Myocyte (in vitro differentiated cells): ENCODE data around the gene GNS. TPM values are rescaled to one million over a fixed set of nuclear protein-coding genes. Genes with fewer than 3 reads are reported as not detected.

ENCODE experiments used
- DNase-seq: peaks from one replicate; pipeline ENCODE4 v3.0.0-alpha.2; 2012; ENCODE audit warnings: low read depth
- total RNA-seq: library from RNA; depleted of rRNA; stranded (reverse); fragments of >200 nt; gene quantifications from 2 replicates; pipeline ENCODE4 v1.2.3, GENCODE V29; 2014

GNS gene
- total RNA-seq, 1 donor from 2014 or later: 187 TPM

DNA sequence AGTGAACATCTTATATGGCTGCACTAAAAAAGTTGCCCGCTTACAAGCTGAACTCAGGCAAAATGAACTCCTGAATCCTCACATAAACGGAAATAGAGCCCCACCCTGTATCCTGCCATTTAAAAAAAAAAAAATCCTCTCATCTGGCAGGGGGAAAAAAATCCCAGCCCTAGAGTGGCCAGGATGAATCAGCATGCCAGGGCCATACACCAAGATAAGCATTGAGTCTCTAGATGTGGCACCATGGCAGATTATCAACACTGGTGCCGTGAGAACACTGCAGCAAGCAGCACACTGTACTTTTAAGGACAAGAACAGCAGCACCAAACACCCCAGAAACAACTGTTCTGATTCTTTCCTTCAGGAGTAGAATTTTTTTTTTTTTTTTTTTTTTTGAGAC is 83.4 kb downstream of the GNS start:
- peak; percentile 53 for DNase-seq

GRCh38 chr12:64674367-64674922 is 84.8 kb downstream of the GNS start:
- DNase-seq: no peak

DNA sequence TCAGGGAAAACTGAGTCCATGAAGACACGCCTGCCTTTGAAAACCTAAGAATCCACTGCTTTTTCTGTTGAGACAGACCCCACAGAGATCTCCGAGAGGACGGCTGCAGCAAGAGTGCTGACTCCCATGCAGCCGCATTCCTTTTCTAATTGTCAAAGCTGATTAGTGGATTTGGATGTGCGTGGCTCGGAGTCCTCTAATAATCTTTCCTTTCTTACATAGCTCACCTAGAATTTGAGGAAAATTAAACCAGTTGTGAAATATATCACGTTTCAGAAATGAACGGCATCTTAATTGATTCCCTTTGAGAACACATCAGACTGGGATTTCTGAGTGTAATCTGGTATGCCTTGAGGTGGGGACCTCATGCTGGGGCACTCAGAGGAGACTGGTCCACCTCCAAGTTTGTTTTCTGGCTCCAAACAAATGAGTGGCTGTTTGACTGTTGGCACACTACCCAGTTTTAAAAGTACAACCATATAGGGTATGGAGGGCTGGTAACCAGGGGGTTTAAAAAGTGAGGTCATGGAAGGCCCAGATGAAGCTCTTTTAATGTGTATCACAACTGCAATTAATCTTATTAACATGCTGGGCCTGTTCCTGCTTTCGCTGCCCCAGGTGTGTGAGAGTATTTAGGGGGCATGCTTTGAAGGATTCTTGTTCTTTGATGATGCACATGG is 85.6 kb downstream of the GNS start:
- DNase-seq: no peak

GRCh38 chr12:64672925-64673409 is 86.2 kb downstream of the GNS start:
- no peak for DNase-seq

GRCh38 chr12:64671681-64672080 is 87.5 kb downstream of the GNS start:
- DNase-seq: no peak

DNA sequence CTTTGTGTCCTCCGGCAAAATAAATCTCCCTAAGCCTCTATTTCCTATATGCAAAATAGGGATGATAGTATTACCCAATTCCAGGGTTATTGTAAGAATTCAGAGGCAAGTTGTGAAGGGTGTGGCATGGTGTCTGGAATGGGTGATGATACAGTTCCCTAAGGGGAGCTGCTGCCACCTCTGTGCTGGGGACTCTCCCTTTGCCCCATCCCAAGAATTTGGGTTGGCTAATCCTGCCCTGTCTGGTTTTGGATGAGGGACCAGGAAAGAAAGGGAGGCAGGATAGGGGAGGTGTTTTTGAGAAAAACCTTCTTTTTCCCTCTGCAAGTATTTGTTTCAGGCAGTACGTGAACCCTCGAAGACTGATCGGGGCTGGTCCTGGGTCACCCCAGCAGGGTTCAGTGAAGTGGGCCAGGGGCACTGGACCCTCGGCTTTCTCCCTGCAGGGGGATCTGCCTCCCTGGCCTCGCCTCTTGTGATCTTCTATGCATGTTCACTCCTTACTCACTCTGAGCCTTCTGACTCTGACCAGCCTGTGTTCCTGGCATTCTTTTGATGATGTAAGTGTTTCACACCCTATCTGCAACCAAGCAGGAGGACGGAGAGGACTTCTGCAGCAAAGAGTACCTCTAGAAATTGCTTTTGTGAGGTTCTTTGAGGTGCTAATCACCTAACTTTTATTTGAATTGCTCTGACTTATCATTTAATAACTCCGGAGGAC is 88.1 kb downstream of the GNS start:
- no peak for DNase-seq

GRCh38 chr12:64670019-64670418 is 89.2 kb downstream of the GNS start:
- DNase-seq: no peak

- no peak for DNase-seq
Observed at GRCh38 chr12:64669270-64669842, 89.8 kb downstream of the GNS start.

- no peak for DNase-seq
Observed at GRCh38 chr12:64667793-64668192, 91.4 kb downstream of the GNS start.

GRCh38 chr12:64666054-64666914 is 92.9 kb downstream of the GNS start:
- no peak for DNase-seq

DNA sequence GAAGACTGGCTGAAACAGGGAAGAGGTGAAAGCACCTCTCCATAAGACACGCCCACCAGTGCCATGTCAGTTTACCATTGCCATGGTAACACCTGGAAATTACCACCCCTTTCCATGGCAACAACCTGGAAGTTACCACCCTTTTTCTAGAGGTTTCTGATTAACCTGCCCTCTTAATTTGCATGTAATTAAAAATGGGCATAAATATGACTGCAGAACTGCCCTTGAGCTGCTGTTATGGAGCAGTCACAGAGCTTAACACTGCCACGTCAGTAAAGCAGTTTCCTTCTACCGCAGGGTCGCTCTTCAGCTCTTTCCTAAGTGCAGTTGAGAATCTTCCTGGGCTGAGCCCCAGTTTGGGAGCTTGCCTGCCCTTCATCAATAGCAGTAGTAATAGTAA is 93.7 kb downstream of the GNS start:
- no peak for DNase-seq

Other genes with a start within 250 kb of the GNS start
- 32.0 and 36.1 TPM in 2 replicates for gene RASSF3, start 148.9 kb downstream of the GNS start, total RNA-seq
- gene TBC1D30, start 65.2 kb upstream of the GNS start, total RNA-seq: 0.16 and 0.35 TPM in 2 replicates